Mesothelial cell of epicardium (in vitro differentiated cells): ENCODE data around the gene SFR1. TPM values are rescaled to one million over a fixed set of nuclear protein-coding genes. Genes with fewer than 3 reads are reported as not detected.
"Not testable (repeated sequence)": the region's sequence is repeated elsewhere in the genome, so short reads cannot be mapped to it uniquely, and the experiment has no call there.

Source experiments
- DNase-seq, 2 experiments: peaks; one replicate each; pipeline ENCODE4 v3.0.0; 2021; ENCODE audit warnings: low spot score in 2 of 2; ENCODE audit not compliant: unreplicated experiment in 2 of 2
- H3K27ac Mint-ChIP-seq: 2 replicates; pipeline ENCODE4 v1.8.0; 2021; ENCODE audit warnings: mixed read lengths
- H3K27me3 Mint-ChIP-seq: 2 replicates; pipeline ENCODE4 v1.8.0; 2021; ENCODE audit warnings: low read depth, mixed read lengths
- H3K36me3 Mint-ChIP-seq: 2 replicates; pipeline ENCODE4 v1.8.0; 2021; ENCODE audit warnings: mixed read lengths
- H3K4me1 Mint-ChIP-seq: 2 replicates; pipeline ENCODE4 v1.8.0; 2021; ENCODE audit warnings: mixed read lengths
- H3K4me3 Mint-ChIP-seq: 2 replicates; pipeline ENCODE4 v1.8.0; 2021; ENCODE audit warnings: mild to moderate bottlenecking, moderate library complexity, mixed read lengths
- H3K9me3 Mint-ChIP-seq: 2 replicates; pipeline ENCODE4 v1.8.0; 2021; ENCODE audit warnings: mixed read lengths
- CTCF ChIP-seq: fragments of 200-600 bp; sonication (generic); IDR thresholded peaks from one replicate; pipeline ENCODE4 v1.5.0; 2021; ENCODE audit warnings: antibody characterized with exemption; ENCODE audit not compliant: unreplicated experiment
- total RNA-seq: library from RNA; stranded (reverse); gene quantifications from 3 replicates; pipeline ENCODE4 v1.2.1, GENCODE V29; 2021

Gene SFR1
- total RNA-seq, 1 donor from 2014 or later: 7.5 TPM

DNA sequence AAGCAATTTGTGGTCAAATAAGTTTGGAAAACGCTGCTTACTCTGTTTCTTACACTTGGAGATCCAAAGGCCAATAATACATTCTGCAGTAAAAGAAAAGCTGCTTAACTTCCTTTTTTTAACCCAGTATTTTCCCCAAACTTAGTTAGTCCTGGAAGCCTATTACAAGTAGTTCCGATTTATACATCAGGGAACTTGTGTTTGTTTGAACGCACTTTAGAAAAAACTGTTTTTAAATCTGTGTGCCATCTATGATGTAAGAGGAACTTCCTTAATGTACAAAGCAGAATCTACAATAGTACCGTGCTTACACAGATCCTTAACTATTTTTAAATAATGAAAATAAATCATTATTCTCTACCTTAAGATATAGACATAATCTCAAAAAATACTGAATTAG lies 23.0 kb downstream of the SFR1 start:
- DNase-seq: no peak
- Mint-ChIP-seq H3K36me3 (no peaks in the 10 kb centered on the region), H3K27me3 (peaks cover 23% of the 10 kb centered on the region), H3K4me1 (no peaks in the 10 kb centered on the region), H3K27ac (no peak overlapping the region), H3K4me3 (no peak overlapping the region), H3K9me3 (peaks cover 4% of the 10 kb centered on the region)
- TF ChIP-seq CTCF: no peak

GRCh38 chr10:104146882-104147281 lies 24.9 kb downstream of the SFR1 start:
- no peak overlapping the region for H3K27ac Mint-ChIP-seq
- peaks cover 20% of the 10 kb centered on the region for H3K9me3 Mint-ChIP-seq
- H3K4me3 Mint-ChIP-seq: no peak overlapping the region
- H3K27me3 Mint-ChIP-seq: peaks cover 23% of the 10 kb centered on the region
- H3K4me1 Mint-ChIP-seq: no peaks in the 10 kb centered on the region
- no peak for DNase-seq
- no peaks in the 10 kb centered on the region for H3K36me3 Mint-ChIP-seq
- no peak for TF ChIP-seq CTCF

DNA sequence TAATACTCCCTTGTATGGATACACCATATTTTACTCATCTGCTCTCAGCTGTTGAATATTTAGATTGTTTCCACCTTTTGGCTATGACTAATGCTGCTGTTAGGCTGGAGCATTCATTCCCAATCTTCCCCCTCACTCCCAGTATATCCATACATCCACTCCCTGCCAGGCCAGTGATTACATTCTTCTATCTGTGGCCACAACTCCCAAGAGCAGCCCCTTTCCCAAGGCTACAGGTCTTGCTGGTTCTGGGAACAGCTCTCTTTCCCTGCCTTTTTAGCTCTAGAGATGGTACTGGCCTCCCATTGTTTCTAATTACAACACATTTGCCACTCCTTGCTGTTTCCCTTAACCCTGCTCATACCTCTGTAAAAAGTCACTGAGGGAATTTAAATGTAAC lies 28.2 kb downstream of the SFR1 start:
- Mint-ChIP-seq H3K27me3 (peaks cover 13% of the 10 kb centered on the region), H3K9me3 (peaks cover 25% of the 10 kb centered on the region), H3K4me3 (no peak overlapping the region), H3K27ac (no peak overlapping the region), H3K4me1 (no peaks in the 10 kb centered on the region), H3K36me3 (peaks cover 2% of the 10 kb centered on the region)
- TF ChIP-seq CTCF: no peak
- no peak for DNase-seq

DNA sequence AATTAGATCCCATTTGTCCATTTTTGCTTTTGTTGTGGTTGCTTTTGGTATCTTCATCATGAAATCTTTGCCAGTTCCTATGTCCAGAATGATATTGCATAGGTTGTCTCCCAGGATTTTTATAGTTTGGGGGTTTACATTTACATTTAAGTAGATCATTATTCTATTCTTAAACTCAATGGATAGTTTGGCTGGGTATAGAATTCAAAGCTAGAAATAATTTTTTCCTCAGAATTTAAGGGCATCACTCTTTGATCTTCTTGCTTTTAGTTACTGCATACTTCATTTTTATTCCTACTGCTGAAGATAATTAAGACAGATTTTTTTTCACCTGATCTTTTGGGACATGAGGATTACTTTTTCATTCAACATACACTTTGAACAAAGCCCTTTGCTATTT lies 29.8 kb downstream of the SFR1 start:
- no peaks in the 10 kb centered on the region for H3K4me1 Mint-ChIP-seq
- peaks cover 18% of the 10 kb centered on the region for H3K27me3 Mint-ChIP-seq
- DNase-seq: no peak
- peaks cover 25% of the 10 kb centered on the region for H3K9me3 Mint-ChIP-seq
- H3K27ac Mint-ChIP-seq: no peak overlapping the region
- no peak overlapping the region for H3K4me3 Mint-ChIP-seq
- H3K36me3 Mint-ChIP-seq: peaks cover 2% of the 10 kb centered on the region
- TF ChIP-seq CTCF: no peak

- no peaks in the 10 kb centered on the region for H3K4me1 Mint-ChIP-seq
- H3K36me3 Mint-ChIP-seq: peaks cover 2% of the 10 kb centered on the region
- H3K27me3 Mint-ChIP-seq: peaks cover 21% of the 10 kb centered on the region
- DNase-seq: no peak
- no peak for TF ChIP-seq CTCF
- peaks cover 15% of the 10 kb centered on the region for H3K9me3 Mint-ChIP-seq
- no peak overlapping the region for H3K4me3 Mint-ChIP-seq
- H3K27ac Mint-ChIP-seq: no peak overlapping the region
Measured at GRCh38 chr10:104155591-104155990, 33.6 kb downstream of the SFR1 start.

GRCh38 chr10:104170610-104171254 lies 48.8 kb downstream of the SFR1 start:
- H3K27ac Mint-ChIP-seq: no peak overlapping the region

DNA sequence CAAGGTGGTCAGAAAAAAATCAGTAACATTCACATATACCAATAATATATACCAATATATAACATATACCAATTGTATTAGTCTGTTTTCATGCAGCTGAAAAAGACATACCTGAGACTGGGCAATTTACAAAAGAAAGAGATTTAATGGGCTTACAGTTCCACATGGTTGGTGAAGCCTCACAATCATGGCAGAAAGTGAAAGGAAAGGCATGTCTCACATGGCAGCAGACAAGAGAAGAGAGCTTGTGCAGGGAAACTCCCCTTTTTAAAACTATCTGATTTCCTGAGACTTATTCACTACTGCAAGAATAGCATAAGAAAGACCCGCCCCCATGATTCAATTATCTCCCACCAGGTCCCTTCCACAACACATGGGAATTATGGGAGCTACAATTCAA lies 52.2 kb downstream of the SFR1 start:
- not testable (repeated sequence) for H3K4me1 Mint-ChIP-seq, DNase-seq, H3K27ac Mint-ChIP-seq, H3K4me3 Mint-ChIP-seq, H3K36me3 Mint-ChIP-seq
- peaks cover 14% of the 10 kb centered on the region for H3K9me3 Mint-ChIP-seq
- peaks cover 10% of the 10 kb centered on the region for H3K27me3 Mint-ChIP-seq

More at GRCh38 chr10:104170610-104171254, 48.8 kb downstream of the SFR1 start:
- Mint-ChIP-seq H3K9me3 (peaks cover 14% of the 10 kb centered on the region), H3K27me3 (peaks cover 4% of the 10 kb centered on the region), H3K4me3 (no peak overlapping the region), H3K4me1 (no peaks in the 10 kb centered on the region), H3K36me3 (no peaks in the 10 kb centered on the region)
- no peak for DNase-seq
- TF ChIP-seq CTCF: no peak
